IMR-90 (cell line): Measurements from ENCODE around the gene EGFR. TPM values are rescaled to one million over a fixed set of nuclear protein-coding genes. Genes with fewer than 3 reads are reported as not detected.

ENCODE experiments used
- ATAC-seq: fragments of 200-7000 bp; cut with Tn5 transposase; 2 replicates; pipeline ENCODE4 v1.9.1; 2020; ENCODE audit warnings: low read depth, mild to moderate bottlenecking, moderate library complexity
- BruUV-seq: library from RNA; stranded (reverse); fragments of 400-500 nt; replicated peaks from 2 replicates; lab custom pipeline; 2021; lab: Mats Ljungman, UMichigan
- CTCF ChIA-PET: fragments of 300-600 bp; formaldehyde crosslinking; extraction: SDS; loops from one replicate; lab custom pipeline; 2021; ENCODE audit warnings: antibody characterized with exemption; lab: Yijun Ruan, JAX
- POLR2A ChIA-PET: fragments of 300-600 bp; sonication (Branson Sonifier 250); formaldehyde crosslinking; loops from one replicate; lab custom pipeline; 2022; ENCODE audit warnings: antibody characterized with exemption; ENCODE audit not compliant: unreplicated experiment; lab: Charles Lee
- DNase-seq: peaks from one replicate; pipeline ENCODE4 v3.0.0; 2013
- H2AFZ ChIP-seq: replicated peaks from 2 replicates; pipeline ENCODE3; 2013; ENCODE audit warnings: low read length, mild to moderate bottlenecking; ENCODE audit not compliant: poor library complexity
- H2AK5ac ChIP-seq: 2 replicates; pipeline ENCODE4 v1.6.1; 2013; ENCODE audit warnings: low read depth, low read length, inconsistent platforms
- H2AK9ac ChIP-seq: replicated peaks from 2 replicates; pipeline ENCODE3; 2013; ENCODE audit warnings: mild to moderate bottlenecking, low read depth, low read length, moderate library complexity; ENCODE audit not compliant: poor library complexity
- H2BK120ac ChIP-seq: 2 replicates; pipeline ENCODE4 v1.6.1; 2013; ENCODE audit warnings: low read depth, low read length, inconsistent platforms
- H2BK15ac ChIP-seq: 3 replicates; pipeline ENCODE4 v1.6.1; 2013; ENCODE audit warnings: low read depth, low read length, inconsistent platforms
- H2BK20ac ChIP-seq: 2 replicates; pipeline ENCODE4 v1.6.1; 2013; ENCODE audit warnings: low read depth, mild to moderate bottlenecking, inconsistent platforms, low read length, moderate library complexity
- H2BK5ac ChIP-seq: 2 replicates; pipeline ENCODE4 v1.6.1; 2013; ENCODE audit warnings: mild to moderate bottlenecking, low read depth, low read length, inconsistent platforms; ENCODE audit not compliant: poor library complexity, severe bottlenecking
- H3K14ac ChIP-seq: replicated peaks from 2 replicates; pipeline ENCODE4 v1.6.1; 2013; ENCODE audit warnings: low read depth, low read length, inconsistent platforms
- H3K18ac ChIP-seq: 2 replicates; pipeline ENCODE4 v1.6.1; 2013; ENCODE audit warnings: low read depth, low read length, control low read depth
- H3K23ac ChIP-seq: 2 replicates; pipeline ENCODE4 v1.6.1; 2013; ENCODE audit warnings: low read depth, low read length, inconsistent platforms
- H3K27ac ChIP-seq: 2 replicates; pipeline ENCODE4 v1.5.1; 2013; ENCODE audit warnings: mild to moderate bottlenecking, control low read depth, low read length; ENCODE audit not compliant: insufficient read depth
- H3K27me3 ChIP-seq: 2 replicates; pipeline ENCODE4 v1.6.1; 2013; ENCODE audit warnings: low read length; ENCODE audit not compliant: control insufficient read depth, insufficient read depth
- H3K36me3 ChIP-seq: 2 replicates; pipeline ENCODE4 v1.6.1; 2013; ENCODE audit warnings: low read length, mixed read lengths; ENCODE audit not compliant: control insufficient read depth, insufficient read depth
- H3K4ac ChIP-seq: 2 replicates; pipeline ENCODE4 v1.6.1; 2013; ENCODE audit warnings: low read depth, low read length, inconsistent platforms
- H3K4me1 ChIP-seq: 2 replicates; pipeline ENCODE4 v1.6.1; 2013; ENCODE audit warnings: low read length, mixed read lengths; ENCODE audit not compliant: control insufficient read depth, insufficient read depth
- H3K4me2 ChIP-seq: 2 replicates; pipeline ENCODE4 v1.6.1; 2013; ENCODE audit warnings: low read depth, mild to moderate bottlenecking, control low read depth, low read length, moderate library complexity
- H3K4me3 ChIP-seq: 2 replicates; pipeline ENCODE4 v1.5.1; 2013; ENCODE audit warnings: low read depth, mild to moderate bottlenecking, control low read depth, low read length, moderate library complexity; ENCODE audit not compliant: insufficient read depth
- H3K56ac ChIP-seq: 2 replicates; pipeline ENCODE4 v1.6.1; 2013; ENCODE audit warnings: low read length, inconsistent platforms; ENCODE audit not compliant: insufficient read depth; ENCODE audit errors: extremely low read depth
- H3K79me1 ChIP-seq, 2 experiments: 2 replicates each; pipeline ENCODE4 v1.6.1; 2013; ENCODE audit warnings: low read length in 2 of 2, inconsistent platforms in 1 of 2, low read depth in 1 of 2
- H3K9ac ChIP-seq: 2 replicates; pipeline ENCODE4 v1.6.1; 2013; ENCODE audit warnings: low read depth, low read length, control low read depth
- H3K9me1 ChIP-seq: 2 replicates; pipeline ENCODE4 v1.6.1; 2013; ENCODE audit warnings: low read length, inconsistent platforms; ENCODE audit not compliant: insufficient read depth
- H3K9me3 ChIP-seq: 2 replicates; pipeline ENCODE4 v1.6.1; 2013; ENCODE audit warnings: low read length; ENCODE audit not compliant: control insufficient read depth, insufficient read depth
- H4K20me1 ChIP-seq: 2 replicates; pipeline ENCODE4 v1.6.1; 2013; ENCODE audit warnings: low read length, inconsistent platforms; ENCODE audit not compliant: insufficient read depth
- H4K5ac ChIP-seq: 2 replicates; pipeline ENCODE4 v1.6.1; 2013; ENCODE audit warnings: mild to moderate bottlenecking, low read depth, low read length, control low read depth
- H4K8ac ChIP-seq, 2 experiments: 2 replicates each; pipeline ENCODE4 v1.6.1; 2013; ENCODE audit warnings: low read depth in 2 of 2, low read length in 2 of 2, control low read depth in 1 of 2, inconsistent platforms in 1 of 2
- H4K91ac ChIP-seq: 2 replicates; pipeline ENCODE4 v1.6.1; 2013; ENCODE audit warnings: low read depth, low read length, inconsistent platforms; ENCODE audit not compliant: insufficient read depth
- FOS ChIP-seq: fragments of 150-350 bp; IDR thresholded peaks from 2 replicates; pipeline ENCODE4 v1.6.1; 2016; ENCODE audit warnings: low read depth, low read length
- WGBS, 2 experiments: methylation state at CpG; one replicate each; pipeline versions ENCODE4 v1.1.5 to v1.1.7; 2013; ENCODE audit warnings: missing lambda C conversion rate in 2 of 2; ENCODE audit not compliant: insufficient read length in 1 of 2; ENCODE audit errors: extremely low coverage in 2 of 2; 5-methylcytosine and 5-hydroxymethylcytosine counted together
- dilution Hi-C: fragments of 300-500 bp; cut with HindIII; formaldehyde crosslinking; loops from one replicate; pipeline ENCODE4 v1.14.3; 2018; ENCODE audit warnings: low sequenced_read_pairs; ENCODE audit not compliant: unreplicated experiment
- in situ Hi-C: fragments of 300-500 bp; cut with MboI; formaldehyde crosslinking; loops from 3 replicates; pipeline ENCODE4 v1.14.3; 2019; ENCODE audit warnings: low sequenced_read_pairs, inconsistent platforms, mixed read lengths
- intact Hi-C: fragments of 100-400 bp; cut with micrococcal nuclease; formaldehyde crosslinking; loops from 2 replicates; pipeline ENCODE4 v1.10.0; 2022
- polyA plus RNA-seq, 3 experiments: library from polyadenylated mRNA; depleted of rRNA; stranded (reverse); fragments of >200 nt; gene quantifications; 2 replicates each; pipeline ENCODE4 v1.2.3, GENCODE V29; 2012; ENCODE audit warnings: low replicate concordance in 1 of 3
- total RNA-seq: library from RNA; depleted of rRNA; stranded (reverse); fragments of >200 nt; gene quantifications from 2 replicates; pipeline ENCODE4 v1.2.3, GENCODE V29; 2012

Gene EGFR
- total and polyA plus RNA-seq, 2 of the 4 experiments (the other 2 are of a cell fraction), result 36.9 to 60.4 TPM

- H3K23ac ChIP-seq, result no peak overlapping the region
- no peak overlapping the region for H4K91ac ChIP-seq
- H3K79me1 ChIP-seq, result peaks cover 42 to 92% of the 10 kb centered on the region in 2 experiments
- H2AK5ac ChIP-seq, result peak overlapping the region; percentile 10; the same call in 1 of the 2 replicates
- ChIA-PET POLR2A (no interaction called here), CTCF (no interaction called here)
- no peak overlapping the region for H3K56ac ChIP-seq
- H3K4ac ChIP-seq, result no peak overlapping the region
- H4K20me1 ChIP-seq, result peaks cover 41% of the 10 kb centered on the region; the same call in 1 of the 2 replicates
- no peak overlapping the region for H4K8ac ChIP-seq
- intact Hi-C loops (no loop called here), in situ Hi-C loops (no loop called here), dilution Hi-C loops (no loop called here)
- no peak overlapping the region for H2BK15ac ChIP-seq
- H3K9ac ChIP-seq, result no peak overlapping the region
- no peak overlapping the region for H3K4me3 ChIP-seq
- H3K14ac ChIP-seq, result no peak overlapping the region
- no peak overlapping the region for H2AK9ac ChIP-seq
- H3K18ac ChIP-seq, result no peak overlapping the region
- H3K9me3 ChIP-seq, result no peaks in the 10 kb centered on the region
- H4K5ac ChIP-seq, result no peak overlapping the region
- H3K27ac ChIP-seq, result no peak overlapping the region
- no peak overlapping the region for H2BK20ac ChIP-seq
- ATAC-seq (no peak), DNase-seq (no peak)
- H3K4me1 ChIP-seq, result peaks cover 19% of the 10 kb centered on the region
- H3K4me2 ChIP-seq, result no peak overlapping the region
- no peak for TF ChIP-seq FOS
- WGBS, 2 experiments, result 0% methylated on average over 1 of the region's 7 CpGs; no CpG with 5 or more reads in 1 of the 2 experiments
- peaks cover 16% of the 10 kb centered on the region for H3K9me1 ChIP-seq
- BruUV-seq, result no TSS peak
- no peak overlapping the region for H2BK5ac ChIP-seq
- no peaks in the 10 kb centered on the region; the same call in 1 of the 2 replicates for H3K36me3 ChIP-seq
- H2AFZ ChIP-seq, result no peak overlapping the region
- no peak overlapping the region for H2BK120ac ChIP-seq
- no peaks in the 10 kb centered on the region for H3K27me3 ChIP-seq
Measured at GRCh38 chr7:55093674-55094073, 74.9 kb downstream of the EGFR start.
